ENCODE measurements around the gene ALG5. TPM values are rescaled to one million over a fixed set of nuclear protein-coding genes. Genes with fewer than 3 reads are reported as not detected.

The ALG5 gene
- total RNA-seq, 1 donor from 2014 or later = 18.9 TPM

GRCh38 chr13:37039896-37040295 is 40.8 kb upstream of the ALG5 start:
- Histone ChIP-seq H3K4me1 (no peaks in the 10 kb centered on the region), H3K27ac (no peak overlapping the region), H3K4me3 (no peak overlapping the region), H3K36me3 (peaks cover 0 to 84% of the 10 kb centered on the region in 2 donors), H3K9me3 (no peaks in the 10 kb centered on the region), H3K27me3 (no peaks in the 10 kb centered on the region)
- DNase-seq (ENCODE audit: extremely low spot score in 2 of 2) = no peak
- TF ChIP-seq CTCF (IDR thresholded peaks at IDR 0.05) = no peak
- TF ChIP-seq POLR2A (IDR thresholded peaks at IDR 0.05) = no peak
- no peak for TF ChIP-seq POLR2AphosphoS5 (IDR thresholded peaks at IDR 0.05; ENCODE audit: insufficient read depth in 1 of 2, low read depth in 1 of 2)
- intact Hi-C loops (cut with DNase I) = no loop called here

- Histone ChIP-seq H3K36me3 (peaks cover 0 to 91% of the 10 kb centered on the region in 2 donors), H3K9me3 (no peaks in the 10 kb centered on the region), H3K27me3 (no peaks in the 10 kb centered on the region), H3K4me1 (no peaks in the 10 kb centered on the region), H3K27ac (no peak overlapping the region), H3K4me3 (no peak overlapping the region)
- intact Hi-C loops (cut with DNase I) = no loop called here
- no peak for DNase-seq (ENCODE audit: extremely low spot score in 2 of 2)
- no peak for TF ChIP-seq CTCF (IDR thresholded peaks at IDR 0.05)
- no peak for TF ChIP-seq POLR2A (IDR thresholded peaks at IDR 0.05)
- TF ChIP-seq POLR2AphosphoS5 (IDR thresholded peaks at IDR 0.05; ENCODE audit: insufficient read depth in 1 of 2, low read depth in 1 of 2) = no peak
Measured at GRCh38 chr13:37037241-37037640, 38.1 kb upstream of the ALG5 start.

- H3K9me3 ChIP-seq = no peaks in the 10 kb centered on the region
- no peaks in the 10 kb centered on the region for H3K4me1 ChIP-seq
- intact Hi-C loops (cut with DNase I) = no loop called here
- no peaks in the 10 kb centered on the region for H3K27me3 ChIP-seq
- no peak for DNase-seq (ENCODE audit: extremely low spot score in 2 of 2)
- peaks cover 0 to 64% of the 10 kb centered on the region in 2 donors for H3K36me3 ChIP-seq
- TF ChIP-seq POLR2AphosphoS5 (IDR thresholded peaks at IDR 0.05; ENCODE audit: insufficient read depth in 1 of 2, low read depth in 1 of 2) = no peak
- no peak for TF ChIP-seq CTCF (IDR thresholded peaks at IDR 0.05)
- no peak for TF ChIP-seq POLR2A (IDR thresholded peaks at IDR 0.05)
- H3K4me3 ChIP-seq = no peak overlapping the region
- no peak overlapping the region for H3K27ac ChIP-seq
Measured at GRCh38 chr13:37029617-37030016, 30.5 kb upstream of the ALG5 start.

- no peak for TF ChIP-seq POLR2A (IDR thresholded peaks at IDR 0.05)
- Histone ChIP-seq H3K9me3 (no peaks in the 10 kb centered on the region), H3K4me3 (no peak overlapping the region), H3K4me1 (no peaks in the 10 kb centered on the region), H3K36me3 (peaks cover 0 to 62% of the 10 kb centered on the region in 2 donors), H3K27me3 (no peaks in the 10 kb centered on the region), H3K27ac (no peak overlapping the region)
- intact Hi-C loops (cut with DNase I) = no loop called here
- no peak for DNase-seq (ENCODE audit: extremely low spot score in 2 of 2)
Measured at GRCh38 chr13:37027639-37028038, 28.5 kb upstream of the ALG5 start.

- intact Hi-C loops (cut with DNase I) = no loop called here
- peaks cover 0 to 60% of the 10 kb centered on the region in 2 donors for H3K36me3 ChIP-seq
- TF ChIP-seq POLR2A (IDR thresholded peaks at IDR 0.05) = no peak
- TF ChIP-seq POLR2AphosphoS5 (IDR thresholded peaks at IDR 0.05; ENCODE audit: insufficient read depth in 1 of 2, low read depth in 1 of 2) = no peak
- TF ChIP-seq CTCF (IDR thresholded peaks at IDR 0.05) = no peak
Measured at GRCh38 chr13:37026771-37027170, 27.6 kb upstream of the ALG5 start.

More at GRCh38 chr13:37026771-37027170, 27.6 kb upstream of the ALG5 start:
- H3K4me3 ChIP-seq = no peak overlapping the region
- no peaks in the 10 kb centered on the region for H3K4me1 ChIP-seq
- DNase-seq (ENCODE audit: extremely low spot score in 2 of 2) = no peak
- H3K27me3 ChIP-seq = no peaks in the 10 kb centered on the region
- no peaks in the 10 kb centered on the region for H3K9me3 ChIP-seq
- no peak overlapping the region for H3K27ac ChIP-seq

Measured in vagina (tissue), 2 donors.